Endothelial cell of umbilical vein (primary cell): ENCODE results near the gene TMEM164. TPM values are rescaled to one million over a fixed set of nuclear protein-coding genes. Genes with fewer than 3 reads are reported as not detected.

ENCODE experiments used
- BruUV-seq: library from RNA; stranded (reverse); fragments of 400-500 nt; replicated peaks from 2 replicates; lab custom pipeline; 2021; lab: Mats Ljungman, UMichigan
- CTCF ChIA-PET: fragments of 300-600, 350-600 bp; sonication (Branson Sonifier 250); formaldehyde crosslinking; loops from one replicate; lab custom pipeline; 2021; ENCODE audit warnings: antibody characterized with exemption, inconsistent platforms; lab: Charles Lee
- POLR2A ChIA-PET: fragments of 300-600, 350-600 bp; sonication (Branson Sonifier 250); formaldehyde crosslinking; loops from one replicate; lab custom pipeline; 2021; ENCODE audit warnings: antibody characterized with exemption, inconsistent platforms; lab: Charles Lee
- DNase-seq: peaks from one replicate; pipeline ENCODE4 v3.0.0-alpha.2; 2011; ENCODE audit warnings: low read depth, low spot score
- FAIRE-seq: peaks from 2 replicates; lab custom pipeline; 2011; peaks lifted over from hg19 to GRCh38; lab: Jason Lieb, UNC
- H2AFZ ChIP-seq: 2 replicates; pipeline ENCODE4 v1.6.0; 2012; ENCODE audit warnings: low read depth, low read length, control low read depth, inconsistent platforms
- H3K27ac ChIP-seq: 2 replicates; pipeline ENCODE4 v1.5.1; 2011; ENCODE audit warnings: low read depth, mild to moderate bottlenecking, control low read depth, low read length, moderate library complexity; ENCODE audit not compliant: insufficient read depth
- H3K27me3 ChIP-seq, 2 experiments: 2 replicates each; pipeline versions ENCODE4 v1.6.0 to v1.6.1; 2011; ENCODE audit warnings: low read length in 2 of 2, mixed read lengths in 1 of 2; ENCODE audit not compliant: control insufficient read depth in 2 of 2, insufficient read depth in 2 of 2
- H3K36me3 ChIP-seq, 2 experiments: 2 replicates in 1 of 2; 3 replicates in 1 of 2; pipeline ENCODE4 v1.5.1; 2011; ENCODE audit warnings: low read length in 2 of 2, mild to moderate bottlenecking in 1 of 2, moderate library complexity in 1 of 2; ENCODE audit not compliant: control insufficient read depth in 2 of 2, insufficient read depth in 2 of 2; ENCODE audit errors: extremely low read depth in 1 of 2
- H3K4me1 ChIP-seq: 3 replicates; pipeline ENCODE4 v1.5.1; 2011; ENCODE audit warnings: mild to moderate bottlenecking, low read length; ENCODE audit not compliant: control insufficient read depth, insufficient read depth; ENCODE audit errors: extremely low read depth
- H3K4me2 ChIP-seq: 2 replicates; pipeline ENCODE4 v1.6.1; 2011; ENCODE audit warnings: low read length, control low read depth, mixed read lengths; ENCODE audit not compliant: insufficient read depth
- H3K4me3 ChIP-seq, 3 experiments: fragments of 200-600 bp in 1 of 3; sonication (generic), shearing (Covaris generic) in 1 of 3; replicated peaks in 1 of 3; 2 replicates each; pipeline ENCODE4 v1.5.1; 2011 to 2016; ENCODE audit warnings: control low read depth in 3 of 3, low read length in 3 of 3, mild to moderate bottlenecking in 2 of 3, inconsistent platforms in 1 of 3, low read depth in 1 of 3, moderate library complexity in 1 of 3; ENCODE audit not compliant: insufficient read depth in 1 of 3
- H3K79me2 ChIP-seq: 2 replicates; pipeline ENCODE4 v1.6.0; 2012; ENCODE audit warnings: low read length, inconsistent platforms; ENCODE audit not compliant: control insufficient read depth, insufficient read depth
- H3K9ac ChIP-seq: replicated peaks from 2 replicates; pipeline ENCODE3; 2011; ENCODE audit warnings: low read length, control low read depth; ENCODE audit not compliant: insufficient read depth; ENCODE audit errors: extremely low read depth
- H3K9me1 ChIP-seq: replicated peaks from 3 replicates; pipeline ENCODE4 v1.6.0; 2011; ENCODE audit warnings: mild to moderate bottlenecking, low read length; ENCODE audit not compliant: control insufficient read depth, insufficient read depth; ENCODE audit errors: extremely low read depth
- H3K9me3 ChIP-seq: replicated peaks from 2 replicates; pipeline ENCODE4 v1.5.1; 2012; ENCODE audit warnings: low read length, inconsistent platforms; ENCODE audit not compliant: control insufficient read depth, insufficient read depth
- H4K20me1 ChIP-seq: replicated peaks from 2 replicates; pipeline ENCODE3; 2011; ENCODE audit warnings: mild to moderate bottlenecking, low read length; ENCODE audit not compliant: control insufficient read depth, insufficient read depth; ENCODE audit errors: extremely low read depth
- EZH2 ChIP-seq: IDR thresholded peaks from 2 replicates; pipeline ENCODE4 v1.6.1; 2012; ENCODE audit warnings: borderline replicate concordance, low read depth, mild to moderate bottlenecking, moderate library complexity, low read length, inconsistent platforms; ENCODE audit not compliant: severe bottlenecking
- FOS ChIP-seq: IDR thresholded peaks from 2 replicates; pipeline ENCODE4 v1.6.1; 2011; ENCODE audit warnings: mild to moderate bottlenecking, low read length, moderate library complexity, borderline replicate concordance; ENCODE audit not compliant: insufficient read depth
- GATA2 ChIP-seq: IDR thresholded peaks from 2 replicates; pipeline ENCODE4 v1.7.0; 2011; ENCODE audit warnings: low read depth, mild to moderate bottlenecking, moderate library complexity, mixed read lengths, low read length; ENCODE audit not compliant: insufficient read length, insufficient read depth
- JUN ChIP-seq: IDR thresholded peaks from 2 replicates; pipeline ENCODE4 v1.6.1; 2011; ENCODE audit warnings: borderline replicate concordance, low read depth; ENCODE audit not compliant: insufficient read length, insufficient read depth
- MYC ChIP-seq: IDR thresholded peaks from one replicate; pipeline ENCODE4 v1.6.1; 2011; ENCODE audit warnings: mild to moderate bottlenecking, low read depth, low read length
- POLR2A ChIP-seq: IDR thresholded peaks from 2 replicates; pipeline ENCODE4 v1.6.1; 2012; ENCODE audit warnings: low read depth, mild to moderate bottlenecking, control low read depth, low read length
- POLR2AphosphoS5 ChIP-seq: IDR thresholded peaks from 2 replicates; pipeline ENCODE4 v1.6.1; 2012; ENCODE audit warnings: low read depth, mild to moderate bottlenecking, control low read depth, low read length, moderate library complexity; ENCODE audit not compliant: insufficient read depth
- dilution Hi-C: fragments of 300-500 bp; cut with MboI; formaldehyde crosslinking; loops from one replicate; pipeline ENCODE4 v1.15.0; 2019; ENCODE audit warnings: low sequenced_read_pairs; ENCODE audit not compliant: extremely low pct_ligation_motif_present
- intact Hi-C: fragments of 100-400 bp; cut with micrococcal nuclease; formaldehyde crosslinking; loops from one replicate; pipeline ENCODE4 v1.10.0; 2022
- polyA plus RNA-seq, 4 experiments: library from polyadenylated mRNA; depleted of rRNA in 3 of 4; stranded (reverse) in 3 of 4; unstranded in 1 of 4; fragments of >200 nt; gene quantifications; 2 replicates each; pipeline versions ENCODE4 v1.2.1 to v1.2.3, GENCODE V29; 2011 to 2012; ENCODE audit warnings: missing spikeins in 1 of 4
- total RNA-seq: library from RNA; stranded (reverse); gene quantifications from 2 replicates; pipeline ENCODE4 v1.2.3, GENCODE V29; 2021
- TF ChIP-seq, protein P1 (sequence below), 2 donors: IDR thresholded peaks; 1 replicate in 1 of 2; 2 replicates in 1 of 2; pipeline ENCODE4 v1.5.1; 2011; ENCODE audit warnings: low read length in 2 of 2, mild to moderate bottlenecking in 2 of 2, moderate library complexity in 2 of 2, control low read depth in 1 of 2, inconsistent platforms in 1 of 2, low read depth in 1 of 2; ENCODE audit not compliant: insufficient read depth in 1 of 2; ENCODE audit errors: extremely low read depth in 1 of 2
- TF ChIP-seq, protein P2 (sequence below): IDR thresholded peaks from 2 replicates; pipeline ENCODE4 v1.6.1; 2011; ENCODE audit not compliant: insufficient read depth, insufficient read length

The TMEM164 gene
- total and polyA plus RNA-seq, 2 donors (not counting 3 experiments of a cell fraction or from before 2014, with no cell fraction given): 12.8 to 22.2 TPM

DNA sequence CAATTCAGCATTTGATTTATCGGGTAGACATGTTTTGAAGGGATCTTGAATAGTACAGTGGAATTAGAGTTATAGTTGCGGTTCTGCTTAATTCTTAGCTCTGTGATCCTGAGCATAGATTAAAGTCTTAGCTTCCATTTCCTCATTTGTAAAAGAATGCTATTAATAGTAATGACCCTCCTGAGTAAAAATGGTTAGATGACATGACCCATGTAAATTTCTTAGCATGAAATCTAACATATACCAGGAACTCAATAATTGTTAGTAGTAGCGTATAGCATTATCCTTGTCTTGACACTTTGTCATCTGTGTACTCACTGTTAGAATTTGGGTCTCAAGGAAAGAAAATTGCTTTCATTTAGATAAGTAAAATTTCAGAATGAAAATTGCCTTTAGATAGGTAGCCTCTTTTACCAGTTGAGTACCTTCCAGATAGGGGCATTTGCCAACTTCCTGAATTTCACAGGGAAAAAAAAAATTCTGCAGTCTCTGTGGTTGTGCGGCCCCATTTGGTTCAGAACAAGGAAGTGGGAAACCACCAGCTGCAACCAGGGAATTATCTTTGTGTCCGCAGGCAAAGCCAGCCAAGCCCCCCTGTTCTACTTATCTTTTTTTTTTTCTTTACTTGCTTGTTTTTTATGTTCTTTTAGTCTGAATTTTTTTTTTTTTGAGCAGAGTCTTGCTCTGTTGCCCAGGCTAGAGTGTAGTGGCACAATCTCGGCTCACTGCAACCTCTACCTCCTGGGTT lies 86.9 kb downstream of the TMEM164 start:
- ChIA-PET POLR2A (no interaction called here), CTCF (interaction anchor here (1.1 kb wide), 1 partner anchor 56 kb away, joined by 4 read pairs; no protein-coding TSS in a partner anchor)
- dilution Hi-C loops (no loop called here), intact Hi-C loops (no loop called here)
- Histone ChIP-seq H3K4me2 (no peak overlapping the region), H3K9me1 (no peaks in the 10 kb centered on the region), H4K20me1 (no peaks in the 10 kb centered on the region), H3K9ac (no peak overlapping the region), H3K4me3 (no peak overlapping the region), H3K27ac (no peak overlapping the region), H2AFZ (no peak overlapping the region), H3K4me1 (peaks cover 33% of the 10 kb centered on the region), H3K36me3 (no peaks in the 10 kb centered on the region), H3K9me3 (no peaks in the 10 kb centered on the region), H3K79me2 (no peaks in the 10 kb centered on the region), H3K27me3 (no peaks in the 10 kb centered on the region)
- FAIRE-seq (no peak), DNase-seq (no peak)
- TF ChIP-seq POLR2A (no peak), EZH2 (no peak), JUN (no peak), MYC (no peak), FOS (no peak), GATA2 (no peak), POLR2AphosphoS5 (no peak)
- TF ChIP-seq, protein P1, sequence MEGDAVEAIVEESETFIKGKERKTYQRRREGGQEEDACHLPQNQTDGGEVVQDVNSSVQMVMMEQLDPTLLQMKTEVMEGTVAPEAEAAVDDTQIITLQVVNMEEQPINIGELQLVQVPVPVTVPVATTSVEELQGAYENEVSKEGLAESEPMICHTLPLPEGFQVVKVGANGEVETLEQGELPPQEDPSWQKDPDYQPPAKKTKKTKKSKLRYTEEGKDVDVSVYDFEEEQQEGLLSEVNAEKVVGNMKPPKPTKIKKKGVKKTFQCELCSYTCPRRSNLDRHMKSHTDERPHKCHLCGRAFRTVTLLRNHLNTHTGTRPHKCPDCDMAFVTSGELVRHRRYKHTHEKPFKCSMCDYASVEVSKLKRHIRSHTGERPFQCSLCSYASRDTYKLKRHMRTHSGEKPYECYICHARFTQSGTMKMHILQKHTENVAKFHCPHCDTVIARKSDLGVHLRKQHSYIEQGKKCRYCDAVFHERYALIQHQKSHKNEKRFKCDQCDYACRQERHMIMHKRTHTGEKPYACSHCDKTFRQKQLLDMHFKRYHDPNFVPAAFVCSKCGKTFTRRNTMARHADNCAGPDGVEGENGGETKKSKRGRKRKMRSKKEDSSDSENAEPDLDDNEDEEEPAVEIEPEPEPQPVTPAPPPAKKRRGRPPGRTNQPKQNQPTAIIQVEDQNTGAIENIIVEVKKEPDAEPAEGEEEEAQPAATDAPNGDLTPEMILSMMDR (IDR thresholded peaks at IDR 0.05; ENCODE audit: extremely low read depth in 1 of 2, insufficient read depth in 1 of 2, low read depth in 1 of 2, low read length in 2 of 2): no peak
- TF ChIP-seq, protein P2, sequence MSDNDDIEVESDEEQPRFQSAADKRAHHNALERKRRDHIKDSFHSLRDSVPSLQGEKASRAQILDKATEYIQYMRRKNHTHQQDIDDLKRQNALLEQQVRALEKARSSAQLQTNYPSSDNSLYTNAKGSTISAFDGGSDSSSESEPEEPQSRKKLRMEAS: no peak
- no TSS peak for BruUV-seq
